PC-9 (cell line): ENCODE results near the gene DMXL1.

ENCODE experiments used
- EZH2 ChIP-seq: fragments of 200-600 bp; sonication (generic); IDR thresholded peaks from 2 replicates; pipeline ENCODE4 v1.8.0; 2017; ENCODE audit warnings: antibody characterized with exemption, low read depth
- TF ChIP-seq, protein P1 (sequence below): fragments of 200-600 bp; sonication (generic); conservative IDR thresholded peaks from 2 replicates; pipeline ENCODE4 v1.6.1; 2017; ENCODE audit warnings: mixed run types, antibody characterized with exemption, mild to moderate bottlenecking, moderate library complexity

DNA sequence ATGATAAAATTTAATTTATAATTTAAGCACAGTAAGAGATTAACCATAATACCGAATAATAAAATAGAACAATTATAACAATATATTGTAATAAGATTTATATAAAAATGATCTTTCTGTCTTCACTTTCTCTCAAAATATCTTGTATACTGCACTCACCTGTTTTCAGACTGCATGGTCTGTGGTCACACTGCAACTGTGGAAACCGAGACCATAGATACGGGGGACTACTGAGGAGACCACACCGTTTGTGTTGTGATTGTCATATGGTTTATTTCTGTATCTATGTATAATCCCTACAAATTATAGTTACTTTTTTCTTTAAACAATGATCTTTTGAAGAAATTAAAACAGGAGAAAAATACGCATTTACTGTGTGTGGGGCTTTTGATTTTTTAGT, 206.1 kb downstream of the DMXL1 start:
- TF ChIP-seq, protein P1, sequence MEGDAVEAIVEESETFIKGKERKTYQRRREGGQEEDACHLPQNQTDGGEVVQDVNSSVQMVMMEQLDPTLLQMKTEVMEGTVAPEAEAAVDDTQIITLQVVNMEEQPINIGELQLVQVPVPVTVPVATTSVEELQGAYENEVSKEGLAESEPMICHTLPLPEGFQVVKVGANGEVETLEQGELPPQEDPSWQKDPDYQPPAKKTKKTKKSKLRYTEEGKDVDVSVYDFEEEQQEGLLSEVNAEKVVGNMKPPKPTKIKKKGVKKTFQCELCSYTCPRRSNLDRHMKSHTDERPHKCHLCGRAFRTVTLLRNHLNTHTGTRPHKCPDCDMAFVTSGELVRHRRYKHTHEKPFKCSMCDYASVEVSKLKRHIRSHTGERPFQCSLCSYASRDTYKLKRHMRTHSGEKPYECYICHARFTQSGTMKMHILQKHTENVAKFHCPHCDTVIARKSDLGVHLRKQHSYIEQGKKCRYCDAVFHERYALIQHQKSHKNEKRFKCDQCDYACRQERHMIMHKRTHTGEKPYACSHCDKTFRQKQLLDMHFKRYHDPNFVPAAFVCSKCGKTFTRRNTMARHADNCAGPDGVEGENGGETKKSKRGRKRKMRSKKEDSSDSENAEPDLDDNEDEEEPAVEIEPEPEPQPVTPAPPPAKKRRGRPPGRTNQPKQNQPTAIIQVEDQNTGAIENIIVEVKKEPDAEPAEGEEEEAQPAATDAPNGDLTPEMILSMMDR, result no peak
- TF ChIP-seq EZH2, result no peak
